GM12874 (cell line): Measurements from ENCODE around the gene OTP.

Experiments used
- TF ChIP-seq, protein P1 (sequence below): IDR thresholded peaks from 2 replicates; pipeline ENCODE4 v1.5.1; 2011; ENCODE audit warnings: low read depth, mild to moderate bottlenecking, control low read depth, low read length, moderate library complexity; ENCODE audit not compliant: insufficient read depth

Gene OTP

DNA sequence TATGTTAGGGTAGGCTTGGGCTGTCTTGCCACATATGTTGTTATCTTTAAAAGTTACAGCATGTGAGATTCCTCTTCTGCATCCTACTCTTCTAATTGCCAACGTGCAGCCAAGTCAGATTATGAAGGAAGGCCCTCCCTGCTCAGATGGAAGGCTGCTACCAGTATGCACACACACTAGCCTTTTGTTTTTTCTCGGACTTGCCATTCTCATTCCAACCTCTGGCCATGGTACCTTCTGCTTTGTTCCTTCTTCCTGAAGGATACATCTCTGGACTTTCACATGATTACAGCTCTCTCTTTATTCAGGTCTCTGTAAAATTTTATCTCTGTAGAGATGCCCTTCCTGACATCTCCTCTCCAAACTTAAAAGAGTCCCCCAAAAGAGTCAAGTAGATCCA, 12.8 kb upstream of the OTP start:
- TF ChIP-seq, protein P1, sequence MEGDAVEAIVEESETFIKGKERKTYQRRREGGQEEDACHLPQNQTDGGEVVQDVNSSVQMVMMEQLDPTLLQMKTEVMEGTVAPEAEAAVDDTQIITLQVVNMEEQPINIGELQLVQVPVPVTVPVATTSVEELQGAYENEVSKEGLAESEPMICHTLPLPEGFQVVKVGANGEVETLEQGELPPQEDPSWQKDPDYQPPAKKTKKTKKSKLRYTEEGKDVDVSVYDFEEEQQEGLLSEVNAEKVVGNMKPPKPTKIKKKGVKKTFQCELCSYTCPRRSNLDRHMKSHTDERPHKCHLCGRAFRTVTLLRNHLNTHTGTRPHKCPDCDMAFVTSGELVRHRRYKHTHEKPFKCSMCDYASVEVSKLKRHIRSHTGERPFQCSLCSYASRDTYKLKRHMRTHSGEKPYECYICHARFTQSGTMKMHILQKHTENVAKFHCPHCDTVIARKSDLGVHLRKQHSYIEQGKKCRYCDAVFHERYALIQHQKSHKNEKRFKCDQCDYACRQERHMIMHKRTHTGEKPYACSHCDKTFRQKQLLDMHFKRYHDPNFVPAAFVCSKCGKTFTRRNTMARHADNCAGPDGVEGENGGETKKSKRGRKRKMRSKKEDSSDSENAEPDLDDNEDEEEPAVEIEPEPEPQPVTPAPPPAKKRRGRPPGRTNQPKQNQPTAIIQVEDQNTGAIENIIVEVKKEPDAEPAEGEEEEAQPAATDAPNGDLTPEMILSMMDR: no peak

DNA sequence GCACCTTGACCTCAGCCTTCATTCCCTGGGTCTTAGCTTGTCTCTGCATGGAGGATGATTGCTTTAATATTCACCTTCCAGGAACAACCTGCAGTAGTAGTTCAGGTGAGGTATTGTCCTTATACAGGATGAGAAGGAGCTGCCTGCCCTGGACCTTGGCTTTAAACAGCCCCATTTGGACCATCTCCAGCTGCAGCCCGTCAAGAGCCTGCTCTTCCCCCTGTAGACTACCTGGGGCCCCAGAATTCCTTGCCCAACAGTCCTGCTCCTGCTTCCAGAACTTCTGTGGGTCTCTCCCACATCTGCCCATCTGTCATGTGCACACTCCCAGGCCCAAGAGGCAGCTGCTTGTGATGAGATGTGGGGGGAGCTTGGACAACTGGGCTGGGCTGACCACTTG, 12.2 kb upstream of the OTP start:
- TF ChIP-seq, protein P1: no peak

DNA sequence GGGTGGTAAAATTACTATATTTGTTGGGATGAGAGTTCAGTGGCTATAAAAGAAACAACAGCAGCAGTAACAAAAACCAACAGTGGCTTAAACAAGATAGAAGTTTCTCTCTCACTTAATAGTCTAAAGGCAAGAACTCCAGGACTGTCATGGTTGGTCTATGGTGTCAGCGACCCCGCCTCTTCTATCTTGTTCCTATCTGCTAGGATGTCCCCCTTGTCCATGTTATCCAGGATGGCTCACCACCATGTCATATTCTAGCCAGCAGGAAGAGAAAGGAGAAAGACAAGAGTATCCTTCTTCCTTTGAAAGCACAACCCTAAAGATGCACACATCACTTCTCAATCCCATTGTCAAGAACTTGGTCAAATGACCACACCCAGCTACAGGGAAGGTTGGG, 11.3 kb upstream of the OTP start:
- TF ChIP-seq, protein P1: no peak

DNA sequence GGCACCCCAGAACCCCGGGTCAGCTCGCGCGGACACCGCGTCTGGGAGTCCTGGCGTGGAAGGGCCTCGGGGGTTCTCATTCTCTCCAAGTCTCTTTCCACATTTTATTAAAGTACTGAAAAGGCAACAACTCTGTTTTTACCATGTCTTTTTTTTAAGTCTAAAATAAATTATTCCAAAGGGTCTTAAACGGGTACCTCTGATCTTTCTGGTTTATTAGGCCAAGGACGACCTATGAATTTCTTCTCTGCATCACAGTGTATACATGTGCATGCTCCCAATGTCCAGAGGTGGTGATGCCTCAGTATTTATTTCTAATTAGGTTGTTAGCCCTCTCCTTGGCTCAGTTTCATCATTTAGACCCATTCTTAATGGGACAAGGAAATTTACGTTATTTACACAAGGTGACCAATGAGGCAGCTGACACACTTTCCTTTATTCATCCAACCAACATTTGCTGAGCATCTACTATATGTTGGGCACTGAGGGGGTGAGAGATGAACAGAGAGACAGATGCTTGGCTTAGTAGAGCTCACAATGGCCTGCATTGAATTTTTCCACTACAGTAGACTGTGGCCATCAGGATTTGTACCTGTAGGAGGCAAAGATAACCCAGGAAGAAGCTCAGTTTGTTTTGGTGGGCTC, 7.6 kb upstream of the OTP start:
- TF ChIP-seq, protein P1: no peak

DNA sequence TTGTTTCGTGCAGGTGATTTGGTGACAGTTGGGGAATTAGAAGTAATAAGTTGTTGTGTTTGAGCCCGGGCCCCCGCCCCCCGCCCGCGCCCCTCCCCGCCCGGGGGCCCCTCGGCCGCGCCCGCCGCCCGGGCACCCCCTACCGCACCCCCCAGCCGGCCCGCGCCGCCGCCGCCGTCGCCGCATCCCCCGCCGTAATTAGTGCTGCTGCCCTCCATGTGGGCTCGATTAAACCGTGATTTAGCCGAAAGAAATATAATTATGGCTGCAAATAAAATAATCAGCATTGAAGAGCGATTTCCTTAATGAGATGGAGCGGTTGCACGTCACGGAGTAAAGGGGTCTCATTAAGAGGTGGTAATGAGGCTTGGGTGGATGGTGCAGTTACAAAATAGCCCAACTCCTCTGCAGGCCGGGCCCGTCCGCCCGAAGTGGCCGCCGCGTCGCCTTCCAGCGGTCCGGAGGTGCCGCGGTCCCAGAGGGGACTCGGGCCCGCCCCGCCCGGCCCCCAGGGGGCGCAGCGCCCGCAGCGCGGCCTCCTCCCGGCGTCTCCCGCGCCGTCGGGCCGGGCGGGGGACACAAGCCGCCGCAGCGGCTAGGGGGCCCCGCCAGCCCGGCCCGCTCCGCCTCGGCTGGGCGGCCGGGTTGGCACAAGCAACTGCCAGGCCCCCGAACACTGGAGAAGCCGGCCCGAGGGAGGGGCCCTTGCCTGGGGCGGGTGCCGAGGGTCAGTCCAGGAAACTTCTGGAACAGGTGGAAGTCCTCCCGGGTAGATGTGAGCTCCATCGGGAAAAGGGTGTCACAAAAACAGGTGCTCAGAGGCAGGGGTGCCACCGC, 6.9 kb upstream of the OTP start:
- TF ChIP-seq, protein P1: peak; percentile 73

DNA sequence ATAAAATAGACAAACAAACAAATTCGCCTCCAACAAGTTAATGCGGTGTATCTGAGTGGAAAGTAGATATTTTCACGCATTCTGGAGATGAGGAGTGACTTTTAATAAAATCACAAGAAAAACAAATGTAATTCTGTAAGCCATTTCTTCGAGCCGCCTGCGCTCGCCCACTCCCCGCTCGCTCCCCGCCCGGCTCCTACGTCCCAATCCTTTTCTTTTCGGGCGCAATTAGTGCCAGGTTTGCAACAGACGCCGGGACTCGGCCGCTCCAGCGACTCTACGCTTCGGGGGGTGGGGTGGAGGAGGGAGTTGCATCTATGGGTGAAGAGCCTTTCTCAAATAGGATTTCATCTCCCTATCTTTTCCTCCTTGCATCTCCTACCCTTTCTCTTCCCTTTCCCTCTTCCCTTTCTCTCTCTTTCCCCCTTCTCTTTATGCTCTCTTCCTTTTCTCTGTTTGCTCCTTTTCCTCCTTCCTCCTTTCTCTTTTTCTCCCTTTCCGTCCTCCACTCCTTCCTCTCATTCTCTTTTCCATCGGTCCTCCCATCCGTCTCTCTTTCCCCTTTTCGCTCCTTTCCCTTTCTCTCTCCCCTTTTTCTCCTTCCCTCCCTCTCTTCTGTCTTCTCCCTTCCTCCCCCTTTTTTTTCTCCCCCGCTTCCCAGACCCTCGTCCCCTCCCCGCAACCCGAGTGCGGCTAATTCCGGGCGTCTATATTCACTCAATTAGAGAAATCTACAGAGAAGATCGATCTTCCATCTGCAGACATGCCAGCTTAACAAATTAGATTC, 6.1 kb upstream of the OTP start:
- TF ChIP-seq, protein P1: no peak
